Stimulated activated CD8-positive, alpha-beta memory T cell treated with anti-CD3 and anti-CD28 coated beads, Interleukin-4, amount 100 ng/mL, for 48 hours (primary cell): Measurements from ENCODE around the gene EXT2.

ENCODE experiments used
- DNase-seq: peaks from one replicate; pipeline ENCODE4 v3.0.0-alpha.2; 2020

Gene EXT2

DNA sequence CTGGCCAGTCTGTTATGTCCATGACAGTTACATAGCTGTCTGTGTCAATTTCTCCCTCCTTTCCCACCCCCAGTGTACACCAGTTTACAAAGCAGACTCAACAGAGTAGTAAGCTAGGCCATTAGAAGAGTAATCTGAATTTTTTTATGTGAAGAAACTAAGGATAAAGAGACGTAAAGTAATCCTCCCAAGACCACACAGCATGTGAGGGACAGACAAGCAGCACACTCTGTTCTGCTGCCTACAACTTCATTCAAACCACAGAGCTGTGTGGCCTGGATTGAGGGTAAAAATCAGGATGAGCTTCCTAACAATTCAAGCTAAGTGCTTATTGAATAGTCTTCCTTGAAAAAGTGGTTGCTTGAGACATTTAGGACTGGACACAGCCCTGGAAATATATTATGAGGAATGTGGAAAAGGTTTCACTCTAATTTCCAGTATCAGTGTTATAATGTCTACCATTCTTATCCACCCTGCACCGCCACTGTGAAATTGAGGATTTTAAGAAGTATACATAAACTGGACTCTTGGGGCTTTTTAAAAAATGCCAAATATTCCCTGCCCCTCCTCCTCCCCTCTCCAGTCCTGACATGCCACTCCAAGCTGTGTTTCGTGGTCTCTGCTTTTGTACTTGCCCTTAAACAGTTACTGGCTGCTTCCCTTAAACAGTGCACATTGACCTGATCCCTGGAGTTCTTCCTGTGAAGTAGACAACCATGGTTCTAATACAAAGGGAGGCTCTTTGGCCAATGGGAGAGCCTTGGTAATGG, 40.9 kb downstream of the EXT2 start:
- no peak for DNase-seq

GRCh38 chr11:44137057-44137456, 41.6 kb downstream of the EXT2 start:
- no peak for DNase-seq

DNA sequence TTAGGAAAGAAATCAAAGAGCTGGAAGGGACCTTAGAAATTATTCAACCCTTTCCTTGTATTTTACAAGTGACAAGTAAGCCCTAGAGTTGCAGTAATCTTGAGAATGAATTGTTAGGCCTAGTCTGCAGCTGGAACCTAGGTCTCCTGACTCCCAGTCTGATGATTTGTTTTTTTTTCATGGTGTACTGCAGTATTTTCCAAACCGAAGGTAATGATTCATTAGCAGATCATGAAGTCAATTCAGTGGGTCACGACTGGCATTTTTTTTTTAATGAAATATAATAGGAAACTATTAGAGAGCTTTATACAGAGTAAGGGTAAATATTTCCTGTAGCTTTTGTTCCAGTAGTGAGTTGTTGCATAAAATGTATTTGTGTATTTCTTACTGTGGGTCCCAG, 42.8 kb downstream of the EXT2 start:
- DNase-seq: no peak

- no peak for DNase-seq
These were observed 43.5 kb downstream of the EXT2 start for GRCh38 chr11:44138980-44139379.

- no peak for DNase-seq
These were observed 44.3 kb downstream of the EXT2 start for GRCh38 chr11:44139565-44140330.

DNA sequence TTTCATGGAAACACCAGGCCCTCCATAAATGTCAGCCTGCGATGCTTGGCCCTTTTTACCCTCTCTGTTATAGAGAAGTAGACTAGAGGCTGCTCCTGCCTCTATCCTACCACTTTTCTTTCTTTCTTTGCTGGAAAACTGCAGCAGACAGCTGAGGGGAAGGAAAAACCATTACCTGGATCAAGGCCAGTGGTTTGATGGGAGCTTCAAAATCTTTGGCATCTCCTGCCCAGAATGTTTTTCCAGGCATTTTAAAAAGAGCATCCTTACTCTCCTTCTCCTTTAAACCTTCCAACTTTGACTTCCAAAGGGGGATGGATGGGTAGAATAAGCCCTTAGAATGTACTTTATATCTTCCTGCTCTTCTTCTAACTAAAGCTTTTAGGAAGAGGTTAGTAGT, 44.9 kb downstream of the EXT2 start:
- DNase-seq: no peak

GRCh38 chr11:44140805-44141204, 45.3 kb downstream of the EXT2 start:
- DNase-seq: no peak

DNA sequence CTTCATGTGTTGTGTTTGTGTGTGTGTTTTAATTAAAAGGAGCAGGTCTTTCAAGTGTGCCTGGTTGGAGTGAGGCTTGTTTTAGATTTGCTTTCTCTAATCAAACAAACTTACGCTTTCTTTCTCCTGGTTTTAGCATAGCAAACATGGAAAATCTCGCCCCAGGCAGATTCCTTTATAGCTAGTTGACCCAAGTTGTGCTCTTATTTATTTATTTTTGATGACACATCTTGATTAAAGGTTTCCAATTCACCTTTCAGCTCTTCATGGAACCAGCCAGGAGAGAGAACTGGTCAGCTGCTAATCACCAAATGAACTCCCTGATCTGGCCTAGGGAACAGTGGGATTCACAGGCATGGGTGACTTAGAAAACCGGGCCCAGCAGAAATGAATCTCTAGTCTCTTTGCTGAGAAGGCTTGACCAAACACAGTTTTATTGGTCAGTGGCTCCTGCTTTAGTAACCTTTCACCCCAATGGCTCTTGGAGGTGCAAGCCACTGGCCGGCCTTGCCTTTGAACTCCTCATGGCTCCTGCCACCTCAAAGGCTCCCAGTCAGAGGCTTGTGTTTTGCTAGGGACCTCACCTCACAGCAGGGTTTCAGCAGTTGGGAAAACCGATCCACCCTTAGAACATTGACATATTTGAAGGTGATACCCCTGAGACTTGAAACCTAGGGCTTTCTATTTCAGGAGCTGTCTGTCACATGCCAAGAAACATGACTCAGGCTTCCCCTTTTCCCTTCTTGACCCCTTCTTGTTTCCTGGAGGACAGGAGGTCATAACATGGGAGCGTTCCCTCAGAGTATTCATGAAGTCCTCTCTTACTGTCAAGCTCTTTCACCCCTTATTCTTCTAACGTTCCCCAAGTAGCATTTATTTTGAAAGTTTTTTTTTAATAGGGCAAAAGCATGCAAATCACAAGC, 48.8 kb downstream of the EXT2 start:
- no peak for DNase-seq

DNA sequence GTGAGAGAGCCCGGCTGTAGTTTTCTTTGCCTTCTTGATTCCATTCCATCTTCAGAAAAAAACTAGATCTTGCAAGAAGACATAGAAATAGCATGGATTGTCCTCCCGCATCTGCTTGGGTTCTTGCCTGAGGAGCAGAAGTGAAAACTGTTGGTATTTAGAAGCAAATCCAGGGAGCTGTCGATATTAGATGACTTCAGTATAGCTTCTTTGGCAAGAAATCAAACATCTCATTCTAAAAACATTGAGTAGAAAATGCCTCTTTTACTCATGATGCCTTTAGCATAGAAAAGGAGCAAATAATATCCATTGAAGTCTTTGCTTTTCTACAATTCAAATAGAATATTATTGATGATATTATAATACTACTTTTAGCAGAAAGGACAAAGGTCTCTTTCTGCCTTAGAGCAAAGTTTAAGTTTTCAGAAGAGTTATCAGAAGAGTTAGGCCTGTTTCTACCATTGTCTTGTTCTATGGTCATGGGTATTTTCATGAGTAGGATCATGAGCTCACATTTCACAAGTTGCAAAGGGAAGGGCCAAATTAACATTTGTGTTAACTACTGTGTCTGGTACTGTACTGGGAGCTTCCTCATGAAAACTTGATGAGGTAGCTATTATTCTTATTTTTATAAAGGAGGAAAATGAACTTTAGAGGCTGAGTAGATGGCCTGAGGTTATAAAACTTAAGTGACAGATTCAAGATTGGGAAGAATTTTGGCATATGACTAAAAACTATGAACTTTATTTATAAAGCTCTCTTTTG, 49.7 kb downstream of the EXT2 start:
- no peak for DNase-seq

GRCh38 chr11:44146931-44147330, 51.5 kb downstream of the EXT2 start:
- DNase-seq: no peak

DNA sequence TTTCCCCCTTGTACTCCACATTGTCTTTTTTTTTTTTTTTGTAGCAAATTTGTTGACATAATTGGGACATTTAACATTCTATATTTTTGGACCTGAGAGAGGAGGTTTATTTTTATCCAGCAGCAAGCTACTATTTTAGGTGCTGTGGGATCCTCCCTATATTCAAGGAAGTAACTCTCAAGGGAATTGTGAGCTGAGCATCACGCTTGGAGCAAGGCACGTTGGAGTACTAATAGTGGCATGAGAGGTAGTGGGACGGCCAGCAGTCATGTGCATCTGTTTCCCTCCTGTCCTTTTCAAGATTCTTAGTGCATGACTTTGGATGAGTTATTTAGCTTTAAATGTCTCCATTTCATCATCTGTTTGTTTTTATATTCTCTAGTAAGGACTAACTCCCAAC, 52.3 kb downstream of the EXT2 start:
- DNase-seq: no peak

DNA sequence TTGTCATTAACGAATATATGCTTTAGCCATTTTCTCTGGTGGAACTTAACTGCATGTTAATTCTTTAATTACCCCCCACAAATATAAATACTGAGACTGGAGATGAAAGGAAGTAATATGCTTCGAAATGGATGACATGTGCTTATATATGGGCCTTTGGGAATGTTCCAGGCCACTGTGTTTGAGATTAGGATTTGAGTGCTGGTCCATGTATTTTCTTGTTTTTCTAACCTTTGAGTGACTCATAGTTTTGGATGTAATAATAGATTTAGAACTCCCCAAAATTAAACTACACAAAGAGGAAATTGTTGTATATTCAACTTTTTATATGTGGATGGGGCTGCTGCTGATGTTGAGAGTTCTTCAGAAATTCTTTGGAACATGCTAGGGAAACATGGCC, 54.2 kb downstream of the EXT2 start:
- DNase-seq: no peak

DNA sequence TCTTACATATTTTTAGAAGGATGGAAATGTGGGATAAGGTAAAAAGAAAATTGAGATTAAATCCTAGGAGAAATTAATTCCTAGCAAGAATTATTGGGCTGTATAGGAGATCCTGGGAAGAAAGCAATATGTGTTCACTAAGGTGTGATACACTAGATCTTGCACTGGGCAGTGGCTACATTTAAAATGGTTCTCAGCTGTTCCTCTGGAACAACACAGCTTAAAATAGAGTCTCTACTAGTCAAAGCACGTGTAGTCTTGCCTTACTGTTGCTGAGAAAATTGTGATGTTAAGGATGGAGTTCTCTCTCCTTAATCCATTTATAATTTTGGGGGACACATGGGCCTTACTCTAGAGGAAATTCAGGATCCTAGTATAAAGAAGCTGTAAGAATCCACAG, 54.9 kb downstream of the EXT2 start:
- DNase-seq: no peak

GRCh38 chr11:44157019-44157418, 61.5 kb downstream of the EXT2 start:
- no peak for DNase-seq

- DNase-seq: no peak
These were observed 62.9 kb downstream of the EXT2 start for GRCh38 chr11:44158384-44158783.

- DNase-seq: no peak
These were observed 64.6 kb downstream of the EXT2 start for GRCh38 chr11:44159848-44160721.

DNA sequence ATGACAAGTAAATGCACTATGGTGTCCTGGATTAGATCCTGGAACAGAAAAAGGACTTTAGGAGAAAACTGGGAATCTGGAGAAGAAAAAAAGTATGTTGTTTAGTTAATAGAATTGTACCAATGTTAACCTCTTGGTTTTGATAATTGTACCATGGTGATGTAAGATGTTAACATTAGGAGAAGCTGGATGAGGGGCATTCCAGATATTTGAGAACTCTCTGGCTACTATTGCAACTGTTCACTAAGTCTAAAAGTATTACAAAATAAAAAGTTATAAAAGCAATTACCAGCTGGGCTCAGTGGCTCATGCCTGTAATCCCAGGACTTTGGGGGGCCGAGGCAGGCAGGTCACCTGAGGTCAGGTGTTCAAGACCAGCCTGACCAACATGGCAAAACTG, 66.5 kb downstream of the EXT2 start:
- no peak for DNase-seq

DNA sequence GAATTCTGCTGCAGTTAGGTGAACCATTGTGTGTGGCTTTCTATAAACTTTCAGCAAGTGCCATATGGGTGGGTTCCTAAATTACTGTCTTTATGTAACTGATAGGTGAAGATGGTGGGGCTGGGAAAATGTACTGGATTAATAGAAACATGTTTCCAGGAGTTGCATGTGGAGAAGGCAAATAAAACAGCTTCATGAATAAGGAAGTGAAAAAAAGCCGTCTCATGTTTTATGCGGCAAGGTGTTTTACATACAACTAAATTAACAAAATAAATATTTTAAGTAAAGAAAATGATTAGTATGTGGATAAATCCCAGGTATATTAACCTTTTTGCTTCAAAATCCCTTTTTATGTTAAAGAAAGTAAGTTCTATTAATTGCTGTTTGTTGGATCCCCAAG, 67.2 kb downstream of the EXT2 start:
- DNase-seq: no peak

DNA sequence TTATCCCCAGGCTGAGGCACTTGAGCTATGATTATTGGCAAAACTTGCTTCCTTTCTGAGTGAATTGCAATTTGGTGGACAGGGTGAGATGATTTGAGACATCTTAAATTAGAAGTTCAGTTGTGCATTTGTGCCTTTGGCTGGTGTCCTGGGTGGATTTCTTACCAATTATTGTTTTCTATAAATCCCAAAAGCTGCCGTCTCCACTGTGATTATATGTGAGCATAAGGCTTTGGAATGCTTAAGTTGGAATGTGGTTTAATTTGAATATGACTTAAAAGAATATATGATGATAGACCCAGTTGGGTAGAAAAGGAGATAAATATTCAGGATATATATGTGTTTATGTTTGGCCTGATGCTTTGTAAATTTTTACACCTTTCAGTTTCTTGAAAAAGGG, 70.0 kb downstream of the EXT2 start:
- no peak for DNase-seq

DNA sequence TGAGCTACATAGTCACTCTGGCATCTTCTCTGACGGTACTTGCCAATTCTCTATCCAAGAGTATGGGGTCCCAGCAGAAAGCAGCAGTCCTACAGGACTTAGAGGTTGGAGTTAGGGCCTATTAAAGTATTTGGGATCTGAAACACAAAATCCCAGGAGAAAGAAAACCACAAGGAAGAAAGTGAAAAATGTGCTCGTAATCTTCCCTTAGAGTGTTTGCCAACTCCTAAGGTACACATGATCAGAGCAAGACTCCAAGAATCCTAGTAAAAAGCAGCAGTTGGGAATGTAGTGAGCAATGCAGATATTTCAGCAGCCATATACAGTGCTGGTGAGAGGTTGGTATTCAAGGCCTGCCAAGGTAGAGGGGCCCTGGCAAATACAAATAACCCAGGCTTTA, 71.6 kb downstream of the EXT2 start:
- DNase-seq: no peak

DNA sequence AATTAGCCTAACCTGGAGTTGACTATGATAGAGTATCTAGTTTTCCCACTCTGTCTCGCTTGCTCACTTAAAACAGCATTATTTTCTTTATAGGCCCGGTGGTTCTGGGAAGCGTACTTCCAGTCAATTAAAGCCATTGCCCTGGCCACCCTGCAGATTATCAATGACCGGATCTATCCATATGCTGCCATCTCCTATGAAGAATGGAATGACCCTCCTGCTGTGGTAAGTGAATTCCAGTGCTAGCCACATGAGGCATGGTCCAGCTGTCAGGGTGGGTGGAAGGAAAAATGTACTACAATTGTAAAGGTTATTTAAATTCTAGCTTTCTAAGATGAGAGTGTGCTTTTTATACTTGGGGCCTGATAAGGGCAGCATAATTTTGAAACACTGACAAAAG, 76.0 kb downstream of the EXT2 start:
- no peak for DNase-seq

DNA sequence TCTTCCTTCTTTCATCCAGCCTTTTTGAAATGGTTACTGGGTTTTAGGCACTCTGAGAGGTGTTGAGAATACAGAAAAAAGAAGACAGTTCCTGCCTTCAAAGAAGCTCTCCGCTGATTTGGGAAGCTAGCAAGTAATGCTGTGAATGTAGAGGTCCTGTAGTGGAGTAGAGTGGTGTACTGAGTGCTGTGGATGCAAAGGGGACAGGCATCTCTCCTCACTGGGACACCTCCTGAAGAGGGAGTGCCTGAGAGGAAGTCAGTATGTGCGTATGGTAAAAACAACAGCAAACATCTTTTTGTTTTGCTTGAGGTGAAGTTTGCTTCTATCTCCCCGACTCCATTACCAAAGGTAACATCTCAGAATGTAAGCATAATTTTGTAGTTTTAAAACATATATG, 77.5 kb downstream of the EXT2 start:
- no peak for DNase-seq
